ENCODE results near the gene KCNK4.

The KCNK4 gene

GRCh38 chr11:64343767-64344559 is 52.9 kb downstream of the KCNK4 start:
- FAIRE-seq, result no peak
- DNase-seq (ENCODE audit: low spot score), result no peak

- FAIRE-seq, result no peak
Observed at GRCh38 chr11:64344787-64345186, 53.7 kb downstream of the KCNK4 start.

GRCh38 chr11:64347193-64347867 is 56.2 kb downstream of the KCNK4 start:
- DNase-seq (ENCODE audit: low spot score), result no peak
- no peak for FAIRE-seq

More at GRCh38 chr11:64344787-64345186, 53.7 kb downstream of the KCNK4 start:
- no peak for DNase-seq (ENCODE audit: low spot score)

- no peak for FAIRE-seq
Observed at GRCh38 chr11:64348383-64349024, 57.4 kb downstream of the KCNK4 start.

GRCh38 chr11:64349025-64349387 is 57.9 kb downstream of the KCNK4 start:
- FAIRE-seq (no peak), DNase-seq (ENCODE audit: low spot score) (no peak)

More at GRCh38 chr11:64348383-64349024, 57.4 kb downstream of the KCNK4 start:
- no peak for DNase-seq (ENCODE audit: low spot score)

GRCh38 chr11:64349404-64349803 is 58.3 kb downstream of the KCNK4 start:
- no peak for FAIRE-seq
- no peak for DNase-seq (ENCODE audit: low spot score)

All from RCC 7860 (cell line).